ENCODE data around the gene MAN1C1.

DNA sequence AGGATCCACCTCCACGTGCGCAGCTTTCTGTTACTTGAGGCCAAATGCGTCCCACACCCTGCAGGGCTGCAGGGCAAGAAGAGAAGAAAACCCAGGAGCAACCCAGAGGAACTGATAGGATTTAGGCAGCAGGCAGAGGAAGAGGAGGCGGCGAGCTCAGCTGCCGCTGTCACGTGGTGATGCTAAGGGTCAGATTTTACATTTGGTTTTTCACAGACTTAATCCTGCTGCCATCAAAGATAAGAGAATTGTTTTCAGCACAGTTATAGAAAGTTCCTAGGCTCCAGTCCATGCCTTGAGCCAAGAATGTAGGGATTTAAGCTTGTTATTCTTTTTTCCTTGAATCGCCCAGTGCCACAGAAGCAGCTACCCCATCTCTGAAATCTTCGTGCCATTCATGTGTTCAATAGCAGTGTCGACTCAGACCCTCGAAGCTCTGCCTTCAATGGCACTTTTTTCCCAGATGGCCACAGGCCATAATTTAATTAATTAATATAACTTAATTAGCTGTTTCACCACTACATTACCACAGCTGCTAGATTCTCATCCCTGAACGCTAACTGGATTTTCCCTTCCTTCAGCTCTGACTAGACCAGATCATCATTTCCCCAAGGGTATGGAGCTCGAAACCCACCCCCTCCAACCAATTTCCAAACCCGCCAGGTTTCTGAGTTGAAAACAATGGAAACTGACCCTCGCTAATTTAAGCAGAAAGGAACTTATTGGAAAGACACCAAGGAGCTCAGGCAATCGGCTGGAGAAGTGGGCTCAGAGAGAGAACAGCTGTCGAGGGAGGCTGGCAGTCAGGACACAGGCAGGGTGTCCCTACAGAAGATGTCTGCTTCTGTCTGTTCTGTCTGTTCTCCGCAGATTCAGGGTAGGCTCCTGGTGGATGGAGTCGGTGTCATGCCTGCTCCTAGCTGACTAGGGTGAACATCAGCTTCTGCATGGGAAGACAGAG lies 37.0 kb upstream of the MAN1C1 start:
- no peak for TF ChIP-seq EZH2 (IDR thresholded peaks at IDR 0.05; ENCODE audit: borderline replicate concordance, insufficient read depth, low read depth, low read length, poor library complexity, severe bottlenecking)
- no peak for TF ChIP-seq CTCF (IDR thresholded peaks at IDR 0.05)
